ENCODE measurements around the gene FHL3.
"Not testable (repeated sequence)": the region's sequence is repeated elsewhere in the genome, so short reads cannot be mapped to it uniquely, and the experiment has no call there.

The FHL3 gene

DNA sequence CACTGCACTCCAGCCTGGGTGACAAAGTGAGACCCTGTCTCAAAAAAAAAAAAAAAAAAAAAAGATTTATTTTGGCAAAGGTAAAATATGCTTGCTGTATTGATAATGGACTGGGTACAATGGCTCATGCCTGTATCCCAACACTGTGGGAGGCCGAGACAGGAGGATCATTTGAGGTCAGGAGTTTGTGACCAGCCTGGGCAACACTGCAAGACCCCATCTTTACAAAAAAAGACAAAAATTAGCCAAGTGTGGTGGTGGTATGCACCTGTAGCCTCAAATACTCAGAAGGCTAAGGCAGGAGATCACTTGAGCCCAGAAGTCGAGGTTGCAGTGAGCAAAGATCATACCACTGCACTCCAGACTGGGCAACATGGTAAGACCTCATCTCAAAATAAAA, 21.8 kb downstream of the FHL3 start:
- DNase-seq, result no peak

DNA sequence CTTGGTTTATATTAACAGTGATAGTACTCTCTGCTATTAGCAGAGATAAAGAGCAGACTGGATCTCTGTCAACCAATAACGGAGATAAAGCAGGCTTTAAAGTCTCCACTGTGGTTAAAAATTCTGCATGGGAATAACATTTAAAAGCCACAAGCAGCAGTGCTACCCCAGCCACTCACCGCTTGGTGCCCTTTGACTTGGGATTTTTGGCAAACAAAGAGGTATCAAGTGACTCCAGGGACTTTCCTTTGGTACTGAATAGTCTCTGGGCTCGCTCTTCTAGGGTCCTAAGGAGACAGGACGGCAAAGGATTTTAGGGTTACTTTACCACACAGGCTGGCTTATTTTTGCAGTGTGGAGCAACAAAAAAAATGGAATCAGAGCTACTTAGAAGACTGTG, 26.8 kb downstream of the FHL3 start:
- no peak for DNase-seq

DNA sequence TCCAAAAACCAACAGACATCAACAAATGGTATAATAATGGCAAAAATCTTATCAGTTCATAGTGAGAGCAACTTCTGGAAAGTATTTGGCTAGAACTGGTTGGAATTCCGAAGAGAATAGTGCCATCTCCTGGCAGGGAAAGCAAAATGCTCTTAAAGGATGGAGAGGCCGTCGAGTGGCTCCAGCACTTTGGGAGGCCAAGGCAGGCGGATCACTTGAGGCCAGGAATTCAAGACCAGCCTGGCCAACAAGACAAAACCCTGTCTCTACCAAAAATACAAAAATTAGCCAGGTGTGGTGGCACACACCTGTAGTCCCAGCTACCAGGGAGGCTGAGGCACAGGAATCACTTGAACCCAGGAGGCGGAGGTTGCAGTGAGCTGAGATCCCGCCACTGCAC, 30.2 kb downstream of the FHL3 start:
- DNase-seq, result not testable (repeated sequence)

DNA sequence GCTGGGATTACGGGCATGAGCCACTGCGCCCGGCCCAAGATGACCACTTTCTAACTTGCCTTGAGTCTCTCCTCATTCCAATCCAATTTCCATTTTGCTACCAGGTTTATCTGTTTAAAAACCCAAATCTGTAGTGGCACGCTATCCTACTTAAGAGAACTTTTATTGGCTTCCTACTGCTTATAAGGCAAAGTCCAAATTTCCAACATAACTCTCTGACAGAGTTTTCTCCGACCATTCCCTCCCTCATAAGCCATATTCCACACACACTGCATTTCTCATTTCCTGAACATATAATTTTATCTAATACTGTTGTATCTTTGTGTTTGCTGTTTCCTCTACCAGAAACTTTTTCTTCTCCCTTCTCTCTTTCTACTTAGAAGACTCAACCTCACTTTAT, 30.7 kb downstream of the FHL3 start:
- DNase-seq, result no peak

DNA sequence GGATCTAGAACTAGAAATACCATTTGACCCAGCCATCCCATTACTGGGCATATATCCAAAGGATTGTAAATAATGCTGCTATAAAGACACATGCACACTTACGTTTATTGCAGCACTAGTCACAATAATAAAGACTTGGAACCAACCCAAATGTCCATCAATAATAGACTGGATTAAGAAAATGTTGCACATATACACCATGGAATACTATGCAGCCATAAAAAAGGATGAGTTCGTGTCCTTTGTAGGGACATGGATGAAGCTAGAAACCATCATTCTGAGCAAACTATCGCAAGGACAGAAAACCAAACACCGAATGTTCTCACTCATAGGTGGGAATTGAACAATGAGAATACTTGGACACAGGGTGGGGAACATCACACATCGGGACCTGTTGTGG, 31.6 kb downstream of the FHL3 start:
- DNase-seq, result not testable (repeated sequence)

DNA sequence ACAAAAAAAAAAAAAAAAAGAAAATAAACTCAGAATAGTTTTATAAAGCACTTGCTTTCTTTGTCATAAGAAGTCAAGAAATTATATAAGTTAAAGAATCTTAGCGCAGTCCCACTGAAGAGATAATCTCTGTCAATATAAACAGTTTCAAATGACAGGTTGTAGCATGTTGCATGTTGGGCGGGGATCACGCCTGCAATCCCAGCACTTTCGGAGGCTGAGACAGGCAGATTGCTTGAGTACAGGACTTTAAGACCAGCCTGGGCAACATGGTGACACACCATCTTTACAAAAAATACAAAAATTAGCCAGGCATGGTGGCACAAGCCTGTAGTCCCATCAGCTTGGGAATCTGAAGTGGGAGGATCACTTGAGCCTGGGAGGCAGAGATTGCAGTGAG, 40.0 kb downstream of the FHL3 start:
- DNase-seq, result no peak

DNA sequence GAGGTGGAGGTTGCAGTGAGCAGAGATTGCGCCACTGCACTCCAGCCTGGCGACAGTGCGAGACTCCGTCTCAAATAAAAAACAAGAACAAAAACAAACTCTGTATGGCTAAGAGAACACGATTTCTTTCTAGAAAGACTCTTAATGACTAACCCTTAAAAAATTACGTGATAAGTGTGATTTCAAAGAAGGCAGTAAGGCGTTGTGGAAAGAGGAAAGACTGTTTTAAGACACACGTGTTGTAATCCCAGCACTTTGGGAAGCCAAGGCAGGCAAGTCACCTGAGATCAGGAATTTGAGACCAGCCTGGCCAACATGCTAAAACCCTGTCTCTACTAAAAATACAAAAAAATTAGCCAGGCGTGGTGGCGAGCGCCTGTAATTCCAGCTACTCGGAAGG, 41.2 kb downstream of the FHL3 start:
- not testable (repeated sequence) for DNase-seq

DNA sequence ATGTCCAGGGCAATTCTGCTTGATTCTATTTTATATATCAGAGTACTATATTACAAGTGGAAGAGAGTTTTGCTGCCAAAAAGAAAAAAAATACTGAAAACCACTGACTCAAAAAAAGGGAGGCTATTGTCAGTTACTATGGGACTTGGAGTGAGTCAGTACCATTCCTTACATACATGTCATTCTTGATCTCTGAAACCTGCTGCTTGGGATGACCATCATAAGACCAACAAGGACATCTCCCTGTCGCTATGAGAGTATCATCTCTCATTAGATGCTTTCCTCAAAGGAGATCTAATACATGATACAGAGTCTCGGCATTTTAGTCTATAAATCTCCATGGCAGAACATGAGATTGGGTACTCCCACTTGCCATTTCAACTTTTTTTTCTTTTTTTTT, 46.6 kb downstream of the FHL3 start:
- no peak for DNase-seq

DNA sequence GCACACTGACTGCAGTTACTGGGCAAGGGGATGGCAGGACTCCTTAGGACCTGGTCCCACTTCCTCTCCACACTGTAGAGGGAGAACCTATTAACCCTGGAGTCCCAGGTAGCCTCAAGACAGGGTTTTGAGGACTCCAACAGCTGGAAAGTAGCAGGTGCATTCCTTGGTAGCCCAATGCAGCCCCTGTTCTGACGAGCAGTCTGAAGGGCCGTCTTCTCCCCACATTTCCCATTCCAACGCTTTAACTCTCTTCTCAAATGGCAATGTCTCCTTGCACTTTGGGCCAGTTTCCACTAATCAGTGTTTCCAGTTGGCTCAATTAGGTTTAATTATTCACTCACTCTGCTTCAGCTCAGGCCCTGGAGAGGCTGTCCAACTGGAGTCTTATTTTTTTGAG, 49.6 kb downstream of the FHL3 start:
- DNase-seq, result no peak

DNA sequence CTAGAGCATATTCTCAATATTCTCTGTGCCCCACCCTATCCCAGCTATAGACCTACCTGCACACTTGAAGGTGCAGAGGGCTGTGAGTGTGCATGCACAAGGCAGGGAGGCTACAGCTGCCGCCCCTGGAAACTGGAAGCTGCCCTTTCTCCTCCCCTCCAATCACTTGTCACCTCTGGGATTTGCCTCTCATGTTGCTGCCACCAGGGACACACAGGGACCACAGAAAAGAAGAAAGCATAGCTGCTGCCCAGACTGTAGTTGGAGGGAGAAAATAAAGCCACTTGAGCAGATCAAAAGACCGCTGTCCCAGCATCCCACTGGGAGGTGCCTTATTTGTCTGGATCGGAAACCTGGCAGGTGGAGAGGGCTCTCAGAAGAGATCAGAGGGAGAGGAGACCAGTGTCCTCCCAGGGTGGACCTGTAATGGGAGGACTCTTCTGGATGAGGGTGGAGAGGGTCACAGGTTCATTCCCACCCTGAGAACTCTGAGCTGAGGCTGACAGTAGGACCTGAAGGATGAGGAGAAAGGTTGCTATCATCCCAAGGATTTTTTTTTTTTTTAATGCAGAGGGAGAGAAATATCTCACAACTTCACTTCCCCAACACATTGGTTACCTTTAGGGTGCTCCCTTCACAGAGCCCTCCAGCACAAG, 50.9 kb downstream of the FHL3 start:
- DNase-seq, result no peak

DNA sequence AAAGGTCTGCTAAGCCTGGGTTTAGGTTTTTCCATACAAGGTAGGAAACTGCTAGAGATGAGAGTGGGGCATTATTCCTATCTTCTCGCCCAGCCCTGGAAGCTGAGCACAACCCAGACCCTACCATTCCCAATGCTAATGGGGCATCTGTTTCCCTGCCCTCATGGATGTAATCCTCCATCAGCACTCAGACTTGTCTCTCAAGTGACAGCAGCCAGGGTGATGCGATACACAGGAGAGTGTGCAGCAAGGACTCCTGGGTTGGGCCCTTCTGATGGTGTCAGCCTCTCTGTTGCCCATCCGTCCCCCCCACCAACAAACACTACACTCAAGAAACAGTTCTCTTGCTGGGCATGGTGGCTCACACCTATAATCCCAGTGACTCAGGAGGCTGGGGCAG, 52.6 kb downstream of the FHL3 start:
- no peak for DNase-seq

DNA sequence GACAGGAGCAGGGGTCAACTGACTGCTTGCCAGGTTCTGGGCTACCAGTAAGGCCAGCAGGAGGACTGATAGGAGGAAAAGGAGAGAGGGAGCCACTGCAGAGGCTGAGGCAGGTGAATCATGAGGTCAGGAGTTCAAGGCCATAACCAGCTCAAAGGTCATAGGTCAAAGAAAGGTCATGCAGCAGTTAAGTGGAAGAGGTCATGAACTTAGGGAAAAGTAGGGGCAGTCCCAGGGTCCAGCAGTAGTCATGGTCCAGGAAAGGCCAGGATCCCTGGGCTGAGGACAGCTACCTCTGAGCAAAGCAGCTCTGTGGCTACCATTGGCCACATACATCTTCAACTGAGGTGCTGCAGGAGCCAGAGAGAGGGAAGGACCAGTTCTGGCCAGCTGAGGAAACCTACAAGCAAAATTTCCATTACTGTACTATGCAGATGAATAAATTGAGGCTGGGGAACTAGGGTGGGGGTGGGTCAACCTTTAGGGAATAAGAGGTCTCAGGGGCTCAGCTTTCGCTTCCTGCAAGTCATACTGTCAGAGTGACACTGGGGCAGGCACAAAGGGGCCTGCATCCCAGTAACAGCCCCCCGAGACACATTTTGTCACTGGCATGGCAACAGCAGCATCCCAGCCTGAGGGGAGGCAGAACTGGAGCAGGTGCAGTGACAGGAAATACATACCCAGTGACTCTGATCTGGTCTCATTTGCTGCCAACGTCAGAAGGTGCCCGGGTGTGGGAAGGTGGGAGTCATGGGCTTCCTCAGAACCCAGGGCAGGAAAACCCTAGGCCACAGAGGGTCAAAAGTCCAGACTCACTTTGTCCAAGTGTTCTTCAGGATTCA, 53.3 kb downstream of the FHL3 start:
- DNase-seq, result no peak

DNA sequence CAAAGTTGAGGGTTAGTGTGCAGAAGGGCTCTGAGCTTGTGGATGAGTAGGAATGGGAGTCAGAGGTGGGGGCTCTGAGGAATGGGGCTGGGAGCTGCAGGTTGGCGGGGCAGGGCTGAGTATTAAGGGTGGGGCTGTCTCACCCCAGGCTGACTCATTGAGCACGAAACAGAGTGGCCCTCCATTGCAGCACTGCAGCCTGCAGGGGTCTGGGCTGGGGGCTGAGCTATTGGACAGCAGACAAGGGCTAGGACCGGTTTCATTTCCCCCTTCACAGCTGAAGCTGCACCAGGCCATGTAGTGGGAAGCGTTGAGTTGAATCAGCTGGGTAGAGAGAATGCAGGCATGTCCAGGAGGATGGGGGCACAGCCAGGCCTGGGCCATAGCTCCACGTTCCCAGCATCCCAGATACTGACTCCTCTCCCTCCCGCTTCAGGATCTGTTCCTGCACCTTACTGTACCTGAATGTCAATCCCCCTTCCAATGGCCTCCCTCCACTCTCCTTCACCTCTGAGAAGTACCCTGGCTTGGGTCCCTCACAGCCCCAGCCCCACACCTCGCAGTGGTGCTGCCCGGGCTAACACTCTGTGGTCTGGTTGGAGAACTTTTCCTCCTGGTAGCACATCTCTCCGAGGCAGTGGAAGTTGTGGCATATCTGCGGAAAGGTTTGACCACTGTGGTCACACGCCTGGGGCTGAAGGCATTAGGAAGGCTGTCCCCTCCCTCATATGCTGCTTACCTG, 54.1 kb downstream of the FHL3 start:
- no peak for DNase-seq

DNA sequence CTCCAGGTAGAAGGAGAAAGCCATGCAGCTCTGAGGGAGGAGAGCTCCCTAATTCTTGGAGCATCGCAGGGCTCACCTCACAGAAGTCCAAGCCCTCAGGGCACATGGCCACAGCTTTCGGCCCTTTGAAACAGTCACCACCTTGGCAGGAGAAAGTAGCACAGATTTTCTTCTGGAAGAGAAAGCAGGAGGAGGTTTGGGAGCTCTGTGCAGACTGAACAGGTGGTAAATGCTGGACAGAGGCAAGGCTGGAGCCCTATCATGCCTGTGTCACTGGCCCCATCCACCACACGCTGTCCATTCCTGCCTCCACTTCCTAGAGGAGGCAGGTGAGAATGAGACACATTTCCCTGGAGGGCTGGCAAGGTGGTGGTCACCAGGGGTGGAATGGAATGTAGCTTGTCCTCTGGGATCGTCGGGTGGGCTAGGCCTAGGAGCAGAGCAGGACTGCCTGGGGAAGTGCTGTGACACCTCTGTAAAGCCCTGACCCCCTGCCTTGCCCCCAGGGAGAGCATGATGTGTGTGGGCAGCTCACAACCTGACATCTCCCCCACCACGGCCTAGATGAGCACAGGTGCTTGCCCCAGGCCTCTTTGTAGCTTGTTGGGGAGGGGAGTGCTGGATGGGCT, 55.7 kb downstream of the FHL3 start:
- DNase-seq, result no peak

DNA sequence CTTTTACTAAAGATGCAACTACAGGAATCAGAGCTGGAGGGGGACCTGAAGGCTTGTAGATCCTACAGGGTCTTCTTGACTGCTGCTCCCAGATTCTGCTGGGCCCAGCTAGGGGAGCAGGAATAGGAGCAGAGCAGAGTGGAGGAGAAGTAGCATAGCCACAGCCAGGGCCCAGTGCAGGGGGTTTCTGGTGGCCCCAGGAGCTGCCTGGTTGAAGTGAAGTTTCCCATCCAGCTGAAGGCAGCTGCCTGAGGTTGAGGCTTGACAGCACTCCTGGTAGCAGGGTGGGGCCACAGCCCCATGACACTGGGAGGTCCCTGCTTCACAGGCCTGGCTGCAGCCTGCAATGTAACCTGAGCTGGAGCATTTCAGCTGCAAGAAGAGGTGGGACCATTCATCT, 56.5 kb downstream of the FHL3 start:
- no peak for DNase-seq

DNA sequence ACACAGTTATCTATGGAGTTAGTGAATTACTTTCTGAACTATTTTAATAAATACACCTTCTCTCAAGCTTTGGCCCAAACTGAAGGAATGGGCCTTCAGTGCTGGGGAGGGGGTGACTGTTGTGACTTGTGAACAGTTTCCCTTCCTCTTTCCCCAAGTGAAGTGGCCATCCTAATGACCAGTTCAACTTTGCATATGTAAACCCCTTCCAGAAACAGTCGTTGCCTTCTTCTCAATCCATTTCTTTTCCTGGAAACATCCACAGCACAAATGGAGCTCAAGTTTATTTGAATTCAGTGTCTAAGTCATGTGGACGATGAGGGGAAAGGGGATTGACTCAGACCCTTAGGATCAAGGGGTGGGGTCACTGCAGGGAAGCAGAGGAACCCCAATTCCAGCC, 57.1 kb downstream of the FHL3 start:
- no peak for DNase-seq

DNA sequence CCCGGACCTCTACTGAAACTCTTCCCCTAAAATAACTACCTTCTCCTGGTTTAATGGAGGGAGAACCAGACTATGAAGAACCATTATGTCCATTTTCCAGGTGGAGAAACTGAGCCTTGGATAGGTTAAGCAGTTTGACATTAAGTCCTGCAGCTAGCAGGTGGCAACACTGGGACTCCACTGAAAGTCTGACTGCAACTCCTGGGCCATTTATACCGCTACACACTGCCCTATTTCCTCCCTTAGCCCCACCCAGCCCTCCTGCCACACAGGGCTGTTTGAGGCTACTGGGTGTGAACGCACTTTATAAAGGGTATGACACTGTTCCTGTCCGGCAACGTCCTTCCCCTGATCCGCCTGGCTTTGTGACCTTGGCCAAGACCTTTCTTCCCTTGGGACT, 58.0 kb downstream of the FHL3 start:
- no peak for DNase-seq

Data from activated CD4-positive, alpha-beta T cell treated with anti-CD3 and anti-CD28 coated beads, Interleukin-10, Interleukin-2, amounts not matched to agents 100 ng/mL and 50 ng/mL, durations not matched to agents 16 hours and 8 hours (primary cell).